HG03439 (cell line): ENCODE data around the gene COL27A1.

ENCODE experiments used
- ATAC-seq: cut with Tn5 transposase; IDR thresholded peaks from one replicate; pipeline ENCODE4 v1.9.1; 2021; ENCODE audit warnings: mild to moderate bottlenecking, moderate library complexity; ENCODE audit not compliant: unreplicated experiment

Gene COL27A1

DNA sequence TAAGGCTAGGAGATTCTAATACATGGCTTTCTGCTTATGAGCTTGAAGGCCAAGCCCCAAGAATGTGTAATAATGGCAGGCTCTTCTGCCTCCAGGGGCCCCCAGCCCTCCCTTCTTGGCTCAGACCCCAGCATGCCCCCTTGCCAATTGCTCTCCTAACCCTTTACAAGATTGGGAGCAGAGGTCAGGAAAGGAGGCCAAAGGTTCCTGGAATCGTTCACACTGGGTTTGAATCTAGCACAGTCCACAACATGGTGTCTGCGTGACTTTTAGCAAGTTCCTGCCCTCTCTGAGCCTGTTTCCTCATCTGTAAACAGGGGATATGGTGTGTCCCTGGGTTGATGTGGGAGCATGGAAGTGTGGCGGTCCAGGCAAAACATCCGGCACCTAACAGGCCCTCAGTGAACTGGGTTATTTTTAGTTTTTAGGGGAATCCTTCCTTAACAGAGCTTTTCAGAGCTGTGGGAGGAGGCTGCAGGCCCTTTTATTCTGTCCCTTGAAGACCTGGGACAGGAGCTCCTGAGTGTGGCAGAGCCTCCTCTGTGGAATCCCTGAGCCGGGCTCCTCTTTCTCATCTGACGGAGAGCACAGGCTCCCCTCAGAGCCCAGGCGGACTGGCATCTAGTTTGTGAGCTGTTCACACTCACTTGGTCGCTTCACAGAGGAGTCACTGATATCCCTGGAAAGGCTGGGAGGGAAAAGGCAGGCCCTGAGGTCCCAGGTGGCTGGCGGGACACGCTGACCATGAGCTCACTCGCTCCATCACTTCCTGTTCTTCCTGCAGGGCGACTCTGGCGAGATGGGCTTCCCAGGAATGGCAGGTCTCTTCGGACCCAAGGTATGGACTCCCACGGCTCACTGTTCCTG, 144.2 kb downstream of the COL27A1 start:
- no peak for ATAC-seq

GRCh38 chr9:114300153-114300845, 145.0 kb downstream of the COL27A1 start:
- no peak for ATAC-seq

- no peak for ATAC-seq
Observed at GRCh38 chr9:114300846-114301797, 145.8 kb downstream of the COL27A1 start.

DNA sequence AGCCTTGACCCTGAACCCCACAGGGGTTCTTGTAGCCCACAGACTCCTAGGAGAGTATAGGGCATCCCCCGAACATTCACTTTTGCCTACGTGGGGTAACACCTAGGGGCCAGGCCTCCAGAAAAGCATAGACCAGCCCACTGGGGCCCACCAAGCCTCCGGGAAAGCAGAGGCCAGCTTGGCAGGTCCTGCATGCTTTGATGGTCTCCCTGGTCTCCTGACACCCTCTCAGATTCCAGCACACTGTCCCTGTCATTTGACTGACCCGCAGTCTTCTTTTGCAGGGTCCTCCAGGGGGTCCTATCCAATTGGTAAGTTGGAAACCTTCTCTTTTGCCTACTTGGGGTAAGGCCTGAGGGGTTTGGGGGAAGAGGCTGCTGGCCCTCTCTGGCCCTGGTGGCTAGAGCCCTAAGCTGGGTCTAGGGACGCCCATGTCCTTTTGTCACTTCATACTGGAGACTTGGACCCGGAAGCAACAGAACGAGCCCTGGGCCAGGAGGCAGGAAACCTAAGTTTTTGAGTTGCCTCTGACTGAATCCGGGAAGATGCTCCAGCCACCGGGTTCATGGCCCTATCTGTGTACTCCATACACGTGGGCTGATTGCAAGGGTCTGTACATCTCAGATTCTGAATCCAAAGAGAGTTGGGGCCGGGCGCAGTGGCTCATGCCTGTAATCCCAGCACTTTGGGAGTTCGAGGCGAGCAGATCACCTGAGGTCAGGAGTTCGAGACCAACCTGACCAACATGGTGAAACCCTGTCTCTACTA, 146.6 kb downstream of the COL27A1 start:
- ATAC-seq: no peak

DNA sequence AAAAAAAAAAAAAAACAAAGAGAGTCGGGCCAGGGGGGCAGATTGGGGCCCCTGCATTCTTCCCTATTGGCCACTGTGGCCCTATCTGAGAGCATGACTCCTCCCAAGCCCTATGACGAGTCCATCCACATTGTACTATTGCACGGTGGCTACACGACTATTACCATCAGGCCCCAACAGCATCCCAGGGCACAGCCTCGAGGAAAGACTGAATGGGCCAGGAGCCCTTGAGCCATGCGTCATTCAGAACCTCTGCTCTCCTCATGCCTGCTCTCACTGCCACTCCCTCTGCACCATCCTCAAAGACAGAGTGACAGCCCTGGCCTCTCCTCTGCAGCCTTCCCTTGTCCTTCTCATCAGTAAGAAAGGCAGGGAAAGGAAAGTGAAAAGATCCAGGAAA, 147.4 kb downstream of the COL27A1 start:
- ATAC-seq: no peak

DNA sequence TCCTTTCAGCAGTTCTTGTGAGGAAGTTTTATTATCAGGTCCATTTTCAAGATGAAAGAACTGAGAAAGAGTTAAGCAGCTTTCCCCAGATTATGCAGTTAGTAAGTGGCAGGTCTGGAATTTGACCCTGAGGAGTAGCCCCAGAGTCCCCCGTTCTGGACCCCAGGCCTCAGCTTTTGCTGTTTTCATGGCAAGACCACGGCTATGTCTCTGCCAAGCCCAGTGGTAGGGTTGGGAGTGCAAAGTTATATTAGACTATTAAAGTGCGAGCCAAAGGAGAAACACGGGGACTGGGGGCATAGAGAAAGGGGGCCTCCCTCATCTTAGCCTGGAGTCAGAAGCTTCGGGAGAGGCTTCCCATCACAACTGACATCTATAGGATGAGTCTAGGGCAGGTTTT, 148.2 kb downstream of the COL27A1 start:
- no peak for ATAC-seq

- no peak for ATAC-seq
Observed at GRCh38 chr9:114303977-114304376, 148.6 kb downstream of the COL27A1 start.

- no peak for ATAC-seq
Observed at GRCh38 chr9:114304416-114305188, 149.3 kb downstream of the COL27A1 start.

- ATAC-seq: no peak
Observed at GRCh38 chr9:114307899-114308267, 152.5 kb downstream of the COL27A1 start.

GRCh38 chr9:114308361-114308950, 153.1 kb downstream of the COL27A1 start:
- ATAC-seq: no peak

DNA sequence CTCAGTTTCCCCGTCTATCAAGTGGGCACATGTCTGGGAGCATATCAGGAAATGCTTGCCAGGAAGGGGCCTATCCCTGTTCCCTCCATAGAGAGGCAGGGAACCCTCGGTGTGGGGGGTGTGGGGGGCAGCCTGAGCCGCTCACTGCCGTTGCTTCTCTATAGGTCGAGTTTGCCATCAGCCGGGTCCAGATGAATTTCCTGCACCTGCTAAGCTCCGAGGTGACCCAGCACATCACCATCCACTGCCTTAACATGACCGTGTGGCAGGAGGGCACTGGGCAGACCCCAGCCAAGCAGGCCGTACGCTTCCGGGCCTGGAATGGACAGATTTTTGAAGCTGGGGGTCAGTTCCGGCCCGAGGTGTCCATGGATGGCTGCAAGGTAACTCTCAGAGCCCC, 153.8 kb downstream of the COL27A1 start:
- ATAC-seq: no peak

DNA sequence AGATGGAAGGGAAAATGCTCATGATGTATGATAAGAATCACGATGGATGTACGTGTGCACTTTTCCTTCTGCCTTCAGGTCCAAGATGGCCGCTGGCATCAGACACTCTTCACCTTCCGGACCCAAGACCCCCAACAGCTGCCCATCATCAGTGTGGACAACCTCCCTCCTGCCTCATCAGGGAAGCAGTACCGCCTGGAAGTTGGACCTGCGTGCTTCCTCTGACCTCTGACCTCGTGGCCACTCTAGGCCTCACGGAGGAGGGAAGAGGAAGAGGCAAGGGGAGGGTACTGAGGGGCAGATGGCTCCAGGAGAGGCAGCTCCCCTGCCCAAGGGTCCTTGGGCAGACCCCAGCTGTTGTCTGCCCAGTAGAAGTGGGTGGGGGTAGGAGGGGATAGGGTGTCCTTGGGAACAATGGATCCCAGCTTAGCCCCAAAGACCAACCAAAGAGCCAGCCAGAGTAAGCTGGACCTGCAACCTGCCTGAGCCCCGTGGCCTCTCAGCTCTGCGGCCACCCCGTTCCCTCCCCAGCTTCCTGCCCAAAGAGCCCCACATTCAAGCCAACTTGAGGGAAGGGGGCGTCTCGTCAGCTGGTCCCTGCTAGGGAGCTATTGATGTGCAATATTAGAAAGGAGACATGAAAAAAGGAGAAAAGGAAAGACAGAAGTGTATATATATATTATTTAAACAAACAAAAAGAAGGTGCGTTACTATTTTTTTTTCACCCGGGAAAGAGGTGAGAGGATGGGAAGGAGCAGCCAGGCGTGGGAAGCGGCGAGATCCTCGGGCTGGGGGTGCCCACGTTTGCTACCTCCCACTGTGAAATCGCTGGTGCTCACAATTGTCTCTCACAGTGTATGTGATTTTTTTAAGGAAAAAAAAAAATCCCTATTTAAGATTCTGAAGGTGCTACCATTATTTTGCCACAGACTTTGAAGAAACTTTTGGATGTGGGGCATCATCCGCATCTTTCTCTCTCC, 155.4 kb downstream of the COL27A1 start:
- ATAC-seq: no peak

GRCh38 chr9:114311571-114312512, 156.5 kb downstream of the COL27A1 start:
- ATAC-seq: no peak

DNA sequence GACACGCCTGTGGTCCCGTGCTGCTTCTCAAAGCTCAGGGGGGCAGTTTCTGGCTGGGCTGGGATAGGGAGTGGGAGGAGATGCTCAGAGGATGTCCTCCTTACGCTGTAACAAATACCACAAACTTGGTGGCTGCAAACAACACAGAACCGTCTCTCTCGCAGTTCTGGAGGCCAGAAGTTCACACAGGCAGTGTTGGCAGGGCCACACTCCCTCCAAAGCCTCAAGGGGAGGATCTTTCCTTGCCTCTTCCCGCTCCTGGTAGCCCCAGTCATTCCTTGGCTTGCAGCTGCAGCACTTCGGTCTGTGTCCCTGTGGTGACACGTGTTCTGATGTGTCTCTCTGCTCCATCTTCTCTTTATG, 157.2 kb downstream of the COL27A1 start:
- ATAC-seq: no peak

DNA sequence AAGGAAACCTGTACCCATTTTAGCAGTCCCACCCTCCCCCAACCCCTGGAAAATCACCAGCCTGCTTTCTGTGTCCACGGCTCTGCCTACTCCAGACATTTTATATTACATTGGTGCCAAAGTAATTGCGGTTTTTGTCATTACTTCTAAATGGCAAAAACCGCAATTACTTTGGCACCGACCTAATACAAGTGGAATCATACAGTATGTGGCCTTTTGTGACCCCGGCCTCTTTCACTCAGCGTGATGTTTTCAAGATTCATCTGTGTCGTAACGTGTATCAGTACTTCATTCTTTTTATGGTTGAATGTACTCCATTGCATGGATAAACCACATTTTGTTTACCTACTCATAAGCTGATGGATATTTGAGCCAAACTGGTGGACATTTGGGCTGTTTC, 157.8 kb downstream of the COL27A1 start:
- no peak for ATAC-seq

DNA sequence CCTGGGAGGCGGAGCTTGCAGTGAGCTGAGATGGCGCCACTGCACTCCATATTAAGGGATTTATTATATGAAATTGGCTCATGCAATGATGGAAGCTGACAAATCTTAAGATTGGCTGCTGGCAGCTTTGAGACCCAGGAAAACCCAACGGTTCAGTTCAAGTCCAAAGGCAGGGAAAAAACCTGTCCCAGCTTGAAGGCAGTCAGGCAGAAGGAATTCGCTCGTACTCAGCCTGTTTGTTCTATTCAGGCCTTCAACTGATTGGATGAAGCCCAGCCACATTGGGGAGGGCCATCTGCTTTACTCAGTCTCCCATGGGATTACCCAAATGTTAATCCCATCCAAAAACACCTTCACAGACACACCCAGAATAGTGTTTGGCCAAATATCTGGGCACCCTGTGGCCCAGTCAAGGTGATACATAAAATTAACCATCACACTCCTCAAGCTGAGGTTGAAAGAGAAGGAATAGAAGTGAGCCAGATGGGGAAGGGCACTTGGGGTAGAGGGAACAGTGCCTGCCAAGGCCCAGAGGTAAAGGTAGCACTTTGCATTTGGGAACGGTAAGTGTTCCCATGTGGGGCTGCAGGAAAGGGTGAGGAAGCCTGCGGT, 159.0 kb downstream of the COL27A1 start:
- no peak for ATAC-seq
